ENCODE data around the gene CYRIA. TPM values are rescaled to one million over a fixed set of nuclear protein-coding genes. Genes with fewer than 3 reads are reported as not detected.

Gene CYRIA
- total and polyA plus RNA-seq, 11 donors, result 0.86 to 19.9 (median 2.7) TPM

- peaks cover 0 to 54% (median 20%) of the 10 kb centered on the region in 9 donors for H3K36me3 ChIP-seq
- H3K27ac ChIP-seq, result peak overlapping the region in 1 of 12 donors; percentile 94
- H3K4me3 ChIP-seq, result no peak overlapping the region
- TF ChIP-seq, protein P1, sequence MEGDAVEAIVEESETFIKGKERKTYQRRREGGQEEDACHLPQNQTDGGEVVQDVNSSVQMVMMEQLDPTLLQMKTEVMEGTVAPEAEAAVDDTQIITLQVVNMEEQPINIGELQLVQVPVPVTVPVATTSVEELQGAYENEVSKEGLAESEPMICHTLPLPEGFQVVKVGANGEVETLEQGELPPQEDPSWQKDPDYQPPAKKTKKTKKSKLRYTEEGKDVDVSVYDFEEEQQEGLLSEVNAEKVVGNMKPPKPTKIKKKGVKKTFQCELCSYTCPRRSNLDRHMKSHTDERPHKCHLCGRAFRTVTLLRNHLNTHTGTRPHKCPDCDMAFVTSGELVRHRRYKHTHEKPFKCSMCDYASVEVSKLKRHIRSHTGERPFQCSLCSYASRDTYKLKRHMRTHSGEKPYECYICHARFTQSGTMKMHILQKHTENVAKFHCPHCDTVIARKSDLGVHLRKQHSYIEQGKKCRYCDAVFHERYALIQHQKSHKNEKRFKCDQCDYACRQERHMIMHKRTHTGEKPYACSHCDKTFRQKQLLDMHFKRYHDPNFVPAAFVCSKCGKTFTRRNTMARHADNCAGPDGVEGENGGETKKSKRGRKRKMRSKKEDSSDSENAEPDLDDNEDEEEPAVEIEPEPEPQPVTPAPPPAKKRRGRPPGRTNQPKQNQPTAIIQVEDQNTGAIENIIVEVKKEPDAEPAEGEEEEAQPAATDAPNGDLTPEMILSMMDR (IDR thresholded peaks at IDR 0.05), result no peak
- no peak for TF ChIP-seq POLR2A (IDR thresholded peaks at IDR 0.05)
- intact Hi-C loops (cut with DNase I), result loop anchor here in 1 of 10 donors (5.0 kb wide), 1 partner anchor 41 kb away; no protein-coding TSS in a partner anchor
- no peaks in the 10 kb centered on the region for H3K9me3 ChIP-seq
- WGBS, 4 donors, result 96 to 100% (median 97%) methylated on average over 4 of the region's 4 CpGs
- DNase-seq (no peak), ATAC-seq (no peak)
- peaks cover 0 to 79% (median 27%) of the 10 kb centered on the region in 12 donors for H3K4me1 ChIP-seq
- H3K27me3 ChIP-seq, result no peaks in the 10 kb centered on the region
Observed at GRCh38 chr2:16621316-16621715, 44.3 kb downstream of the CYRIA start.

DNA sequence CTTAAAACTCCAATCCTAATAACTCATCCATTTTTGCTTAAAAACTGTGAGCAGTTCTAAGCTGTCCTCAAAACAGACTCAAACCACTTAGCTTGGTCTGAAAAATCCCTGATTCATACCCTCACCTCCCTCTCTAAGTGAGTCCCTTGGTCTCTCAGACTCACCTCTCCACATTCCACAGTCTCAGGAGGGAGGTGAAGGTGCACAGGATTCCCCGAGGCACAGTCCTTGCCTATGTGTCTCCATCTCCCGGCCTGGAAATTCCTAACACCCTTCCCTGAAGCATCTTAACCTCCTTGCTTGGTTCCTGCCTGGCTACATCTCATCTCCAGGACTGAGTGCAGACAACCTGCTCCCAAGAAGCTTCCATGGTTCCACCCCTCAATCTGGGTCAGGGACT is 45.0 kb downstream of the CYRIA start:
- Histone ChIP-seq H3K27ac (no peak overlapping the region), H3K9me3 (no peaks in the 10 kb centered on the region), H3K4me3 (no peak overlapping the region), H3K4me1 (peaks cover 0 to 75% (median 22%) of the 10 kb centered on the region in 12 donors), H3K27me3 (no peaks in the 10 kb centered on the region), H3K36me3 (peaks cover 0 to 54% (median 20%) of the 10 kb centered on the region in 9 donors)
- WGBS, 4 donors, result 94 to 97% (median 95%) methylated on average over 2 of the region's 2 CpGs
- TF ChIP-seq, protein P1 (IDR thresholded peaks at IDR 0.05), result no peak
- no peak for TF ChIP-seq POLR2A (IDR thresholded peaks at IDR 0.05)
- intact Hi-C loops (cut with DNase I), result loop anchor here in 1 of 10 donors (5.0 kb wide), 1 partner anchor 42 kb away; no protein-coding TSS in a partner anchor
- DNase-seq (no peak), ATAC-seq (no peak)

DNA sequence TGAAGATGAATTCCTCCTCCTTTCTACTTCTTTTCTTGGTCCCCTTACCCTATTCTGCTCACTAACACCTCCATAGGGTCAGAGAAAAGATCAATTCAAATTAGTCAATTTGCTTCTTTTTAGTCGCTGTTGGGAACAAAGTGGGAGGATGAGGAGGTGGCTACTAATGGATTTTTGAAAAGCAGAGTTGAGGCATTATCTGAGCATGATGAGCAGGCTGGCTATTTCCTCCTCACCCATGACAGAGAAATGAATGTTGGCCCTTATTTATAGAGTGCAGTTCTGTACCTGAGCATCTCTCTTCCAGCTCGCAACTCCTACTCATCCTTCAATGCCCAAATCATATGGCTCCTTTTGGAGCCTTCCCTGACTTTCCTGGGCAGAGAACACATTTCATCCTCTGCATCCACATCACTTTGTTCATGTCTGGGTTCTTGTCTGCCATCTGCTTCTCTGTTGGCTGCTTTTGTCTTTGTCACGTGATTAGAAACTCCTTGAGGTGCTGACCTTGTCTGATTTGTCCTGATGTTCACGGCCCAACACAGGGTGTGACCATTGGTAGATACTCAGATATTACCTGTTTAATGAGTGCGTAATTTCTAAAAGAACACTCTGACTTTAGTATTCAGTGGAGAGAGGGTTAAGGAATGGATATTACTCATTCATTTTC is 45.9 kb downstream of the CYRIA start:
- no peak overlapping the region for H3K4me3 ChIP-seq
- no peak for DNase-seq
- intact Hi-C loops (cut with DNase I), result loop anchor here in 5 of 10 donors (2.0 to 10.0 kb wide), 4 partner anchors 43 to 139 kb away; partner anchors contain the start of gene CYRIA (in 4 of the 5)
- no peak for ATAC-seq
- TF ChIP-seq POLR2A (IDR thresholded peaks at IDR 0.05), result no peak
- TF ChIP-seq, protein P1 (IDR thresholded peaks at IDR 0.05), result no peak
- no peaks in the 10 kb centered on the region for H3K27me3 ChIP-seq
- no peaks in the 10 kb centered on the region for H3K9me3 ChIP-seq
- H3K4me1 ChIP-seq, result peaks cover 0 to 67% (median 19%) of the 10 kb centered on the region in 12 donors
- peaks cover 0 to 54% (median 20%) of the 10 kb centered on the region in 9 donors for H3K36me3 ChIP-seq
- 93 to 96% (median 94%) methylated on average over 5 of the region's 5 CpGs for WGBS, 4 donors
- H3K27ac ChIP-seq, result no peak overlapping the region

All from heart left ventricle (tissue), 16 donors.